H9 (cell line): Measurements from ENCODE around the gene TOP1. TPM values are rescaled to one million over a fixed set of nuclear protein-coding genes. Genes with fewer than 3 reads are reported as not detected.

Experiments used
- DNase-seq: peaks from one replicate; pipeline ENCODE4 v3.0.0-alpha.2; 2017
- H2AFZ ChIP-seq: one replicate; pipeline ENCODE4 v1.6.1; 2013; ENCODE audit warnings: mild to moderate bottlenecking, low read length, control low read depth, moderate library complexity
- H2AK5ac ChIP-seq: 2 replicates; pipeline ENCODE4 v1.6.1; 2013; ENCODE audit warnings: low read length, control low read depth, mixed read lengths; ENCODE audit not compliant: insufficient read length
- H2BK120ac ChIP-seq: one replicate; pipeline ENCODE4 v1.6.1; 2013; ENCODE audit warnings: low read depth, mild to moderate bottlenecking, low read length, control low read depth, inconsistent platforms; ENCODE audit not compliant: poor library complexity, severe bottlenecking
- H2BK12ac ChIP-seq: 2 replicates; pipeline ENCODE4 v1.6.1; 2013; ENCODE audit warnings: low read length, control low read depth, mixed read lengths, low read depth; ENCODE audit not compliant: insufficient read length
- H2BK15ac ChIP-seq: 2 replicates; pipeline ENCODE4 v1.6.1; 2013; ENCODE audit warnings: low read depth, low read length, control low read depth
- H2BK20ac ChIP-seq: one replicate; pipeline ENCODE4 v1.6.1; 2013; ENCODE audit warnings: low read depth, mild to moderate bottlenecking, low read length, control low read depth, inconsistent platforms; ENCODE audit not compliant: poor library complexity, severe bottlenecking
- H2BK5ac ChIP-seq: 2 replicates; pipeline ENCODE4 v1.6.1; 2013; ENCODE audit warnings: low read length, control low read depth, mixed read lengths; ENCODE audit not compliant: insufficient read length
- H3K14ac ChIP-seq: 2 replicates; pipeline ENCODE4 v1.6.1; 2013; ENCODE audit warnings: low read length, control low read depth; ENCODE audit not compliant: insufficient read depth
- H3K18ac ChIP-seq: 2 replicates; pipeline ENCODE4 v1.6.1; 2013; ENCODE audit warnings: low read depth, mild to moderate bottlenecking, mixed read lengths, low read length, control low read depth; ENCODE audit not compliant: insufficient read length
- H3K23ac ChIP-seq: 2 replicates; pipeline ENCODE4 v1.6.1; 2013; ENCODE audit warnings: low read length, control low read depth, mixed read lengths, low read depth; ENCODE audit not compliant: insufficient read length
- H3K23me2 ChIP-seq: 2 replicates; pipeline ENCODE4 v1.6.1; 2013; ENCODE audit warnings: low read depth, mild to moderate bottlenecking, mixed read lengths, low read length, control low read depth; ENCODE audit not compliant: insufficient read length, poor library complexity, severe bottlenecking
- H3K27ac ChIP-seq: 2 replicates; pipeline ENCODE4 v1.5.1; 2013; ENCODE audit warnings: low read length, control low read depth, mixed read lengths, low read depth; ENCODE audit not compliant: insufficient read length
- H3K27me3 ChIP-seq: 2 replicates; pipeline ENCODE4 v1.6.1; 2013; ENCODE audit warnings: low read length, control low read depth, inconsistent platforms; ENCODE audit not compliant: insufficient read depth
- H3K4ac ChIP-seq: 2 replicates; pipeline ENCODE4 v1.6.1; 2013; ENCODE audit warnings: low read depth, mild to moderate bottlenecking, control low read depth, inconsistent platforms, low read length, moderate library complexity
- H3K4me1 ChIP-seq: 2 replicates; pipeline ENCODE4 v1.6.1; 2013; ENCODE audit warnings: low read length, control low read depth, inconsistent platforms; ENCODE audit not compliant: insufficient read depth
- H3K4me2 ChIP-seq: 2 replicates; pipeline ENCODE4 v1.6.1; 2013; ENCODE audit warnings: low read length, control low read depth, mixed read lengths; ENCODE audit not compliant: insufficient read length, insufficient read depth
- H3K56ac ChIP-seq: 2 replicates; pipeline ENCODE4 v1.6.1; 2013; ENCODE audit warnings: low read depth, mild to moderate bottlenecking, mixed read lengths, low read length, control low read depth; ENCODE audit not compliant: insufficient read length
- H3K79me1 ChIP-seq: 2 replicates; pipeline ENCODE4 v1.6.1; 2013; ENCODE audit warnings: low read depth, mild to moderate bottlenecking, moderate library complexity, low read length, control low read depth, inconsistent platforms; ENCODE audit not compliant: insufficient read depth, poor library complexity, severe bottlenecking
- H3K79me2 ChIP-seq: 2 replicates; pipeline ENCODE4 v1.6.1; 2013; ENCODE audit warnings: low read length, control low read depth, inconsistent platforms; ENCODE audit not compliant: insufficient read depth
- H3K9ac ChIP-seq: 2 replicates; pipeline ENCODE4 v1.6.1; 2013; ENCODE audit warnings: low read length, control low read depth, mixed read lengths; ENCODE audit not compliant: insufficient read length; ENCODE audit errors: extremely low read depth
- H3K9me3 ChIP-seq: one replicate; pipeline ENCODE4 v1.6.1; 2013; ENCODE audit warnings: low read depth, low read length, inconsistent platforms; ENCODE audit not compliant: control insufficient read depth
- H3T11ph ChIP-seq: one replicate; pipeline ENCODE4 v1.6.1; 2013; ENCODE audit warnings: mild to moderate bottlenecking, low read length, control low read depth, inconsistent platforms
- H4K20me1 ChIP-seq: one replicate; pipeline ENCODE4 v1.6.1; 2013; ENCODE audit not compliant: control insufficient read depth, insufficient read length, insufficient read depth
- H4K5ac ChIP-seq: 2 replicates; pipeline ENCODE4 v1.6.1; 2013; ENCODE audit warnings: low read depth, mild to moderate bottlenecking, mixed read lengths, low read length, control low read depth; ENCODE audit not compliant: insufficient read length
- H4K8ac ChIP-seq: replicated peaks from 2 replicates; pipeline ENCODE4 v1.6.1; 2013; ENCODE audit warnings: low read length, control low read depth, mixed read lengths, low read depth; ENCODE audit not compliant: insufficient read length
- H4K91ac ChIP-seq: 2 replicates; pipeline ENCODE4 v1.6.1; 2013; ENCODE audit warnings: low read depth, mild to moderate bottlenecking, moderate library complexity, mixed read lengths, low read length, control low read depth; ENCODE audit not compliant: insufficient read length
- H3K27ac Mint-ChIP-seq, 3 experiments: 2 replicates in 2 of 3; 3 replicates in 1 of 3; pipeline ENCODE4 v1.8.0; 2020 to 2021; ENCODE audit warnings: mixed read lengths in 3 of 3, mild to moderate bottlenecking in 1 of 3, moderate library complexity in 1 of 3
- H3K27me3 Mint-ChIP-seq: 2 replicates; pipeline ENCODE4 v1.8.0; 2021; ENCODE audit warnings: low read depth, mild to moderate bottlenecking, moderate library complexity, mixed read lengths
- H3K36me3 Mint-ChIP-seq, 3 experiments: 2 replicates in 2 of 3; 3 replicates in 1 of 3; pipeline ENCODE4 v1.8.0; 2020 to 2021; ENCODE audit warnings: low read depth in 3 of 3, mixed read lengths in 3 of 3; ENCODE audit not compliant: insufficient read depth in 1 of 3
- H3K4me1 Mint-ChIP-seq, 2 experiments: 2 replicates each; pipeline ENCODE4 v1.8.0; 2020; ENCODE audit warnings: mixed read lengths in 2 of 2
- H3K4me3 Mint-ChIP-seq, 2 experiments: 2 replicates in 1 of 2; 3 replicates in 1 of 2; pipeline ENCODE4 v1.8.0; 2020 to 2021; ENCODE audit warnings: mild to moderate bottlenecking in 2 of 2, mixed read lengths in 2 of 2, moderate library complexity in 1 of 2
- H3K9me3 Mint-ChIP-seq, 2 experiments: 2 replicates in 1 of 2; 3 replicates in 1 of 2; pipeline ENCODE4 v1.8.0; 2020; ENCODE audit warnings: mild to moderate bottlenecking in 2 of 2, mixed read lengths in 2 of 2, moderate library complexity in 1 of 2
- WGBS: extraction: QIAGEN DNeasy Blood & Tissue Kit; methylation state at CpG from one replicate; pipeline ENCODE4 v1.1.7; 2013; ENCODE audit warnings: missing lambda C conversion rate, low lambda C conversion rate, mixed read lengths; ENCODE audit not compliant: insufficient read length; ENCODE audit errors: extremely low coverage; 5-methylcytosine and 5-hydroxymethylcytosine counted together
- total RNA-seq: library from RNA; stranded (reverse); gene quantifications from 2 replicates; pipeline ENCODE4 v1.2.1, GENCODE V29; 2021
- TF ChIP-seq, protein P1 (sequence below): fragments of 200-600 bp; sonication (generic); conservative IDR thresholded peaks from 3 replicates; pipeline ENCODE4 v1.8.0; 2021; ENCODE audit warnings: antibody characterized with exemption, mild to moderate bottlenecking

Gene TOP1
- total RNA-seq, 1 experiment from 2014 or later = 96.4 TPM

DNA sequence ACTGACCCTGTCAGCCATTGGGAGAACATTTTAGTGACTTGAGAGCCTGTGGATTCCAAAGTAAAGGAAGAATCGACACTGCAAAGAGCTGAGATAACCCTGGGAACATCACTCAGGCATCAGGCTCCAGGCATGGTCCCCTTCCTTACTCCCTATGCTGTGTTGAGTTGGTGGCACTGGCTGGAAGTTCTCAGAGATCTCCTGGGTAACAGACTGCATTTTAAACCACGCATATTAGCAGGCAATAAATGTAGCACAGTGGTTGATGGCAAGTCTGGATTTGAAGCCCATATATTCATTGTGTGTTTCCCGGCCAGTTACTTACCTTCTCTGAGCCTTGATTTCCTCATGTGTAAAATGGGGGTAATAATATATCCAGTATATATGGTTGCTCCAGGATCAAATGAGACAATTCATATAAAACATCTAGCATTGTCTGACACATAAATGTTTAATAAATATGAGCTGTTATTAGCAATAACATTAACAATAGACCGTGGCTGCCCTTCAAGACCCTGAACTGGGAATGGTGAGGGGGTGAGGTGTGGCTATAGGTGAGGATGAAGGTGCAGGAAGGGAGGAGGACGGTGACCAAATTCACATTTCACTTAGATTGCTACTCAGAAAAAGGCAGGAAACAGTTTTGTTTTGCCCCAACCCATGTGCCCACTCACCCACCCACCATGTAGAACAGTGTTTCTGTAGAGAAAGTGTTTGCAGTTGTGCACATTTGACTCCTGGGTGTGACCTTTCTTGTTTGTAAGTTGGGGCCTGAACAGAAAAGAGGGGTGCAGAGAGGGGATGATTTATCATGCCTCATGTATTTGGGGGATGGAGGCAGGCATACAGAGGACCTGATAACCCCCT is 110.8 kb downstream of the TOP1 start:
- Histone ChIP-seq H3K79me1 (no peaks in the 10 kb centered on the region), H3K23me2 (peaks cover 20% of the 10 kb centered on the region), H2AK5ac (no peak overlapping the region), H2BK5ac (no peak overlapping the region), H2AFZ (no peak overlapping the region), H3K9ac (peak overlapping the region; percentile 96), H3K14ac (no peak overlapping the region), H3K79me2 (peaks cover 61% of the 10 kb centered on the region), H4K5ac (no peak overlapping the region), H3K27ac (no peak overlapping the region), H2BK15ac (no peak overlapping the region), H3K56ac (no peak overlapping the region), H3K4ac (no peak overlapping the region), H3T11ph (no peak overlapping the region), H2BK20ac (no peak overlapping the region), H4K20me1 (no peaks in the 10 kb centered on the region), H3K18ac (no peak overlapping the region), H3K4me2 (peak overlapping the region; percentile 81), H2BK120ac (no peak overlapping the region), H3K23ac (no peak overlapping the region), H3K9me3 (no peaks in the 10 kb centered on the region), H4K91ac (no peak overlapping the region), H3K27me3 (no peaks in the 10 kb centered on the region), H3K4me1 (peaks cover 21% of the 10 kb centered on the region; the same call in 1 of the 2 replicates), H4K8ac (no peak overlapping the region), H2BK12ac (no peak overlapping the region)
- peaks cover 10% of the 10 kb centered on the region for H3K27me3 Mint-ChIP-seq
- peak overlapping the region; percentile 91 to 93 for H3K4me3 Mint-ChIP-seq
- H3K36me3 Mint-ChIP-seq = peaks cover 4 to 21% (median 13%) of the 10 kb centered on the region in 3 experiments
- WGBS = no CpG with 5 or more reads among the region's 5 CpGs
- peaks cover 58 to 65% of the 10 kb centered on the region in 2 experiments for H3K4me1 Mint-ChIP-seq
- peak overlapping the region; percentile 39 to 68 (median 52); a peak in 5 of 7 replicates for H3K27ac Mint-ChIP-seq
- DNase-seq = no peak
- TF ChIP-seq, protein P1, sequence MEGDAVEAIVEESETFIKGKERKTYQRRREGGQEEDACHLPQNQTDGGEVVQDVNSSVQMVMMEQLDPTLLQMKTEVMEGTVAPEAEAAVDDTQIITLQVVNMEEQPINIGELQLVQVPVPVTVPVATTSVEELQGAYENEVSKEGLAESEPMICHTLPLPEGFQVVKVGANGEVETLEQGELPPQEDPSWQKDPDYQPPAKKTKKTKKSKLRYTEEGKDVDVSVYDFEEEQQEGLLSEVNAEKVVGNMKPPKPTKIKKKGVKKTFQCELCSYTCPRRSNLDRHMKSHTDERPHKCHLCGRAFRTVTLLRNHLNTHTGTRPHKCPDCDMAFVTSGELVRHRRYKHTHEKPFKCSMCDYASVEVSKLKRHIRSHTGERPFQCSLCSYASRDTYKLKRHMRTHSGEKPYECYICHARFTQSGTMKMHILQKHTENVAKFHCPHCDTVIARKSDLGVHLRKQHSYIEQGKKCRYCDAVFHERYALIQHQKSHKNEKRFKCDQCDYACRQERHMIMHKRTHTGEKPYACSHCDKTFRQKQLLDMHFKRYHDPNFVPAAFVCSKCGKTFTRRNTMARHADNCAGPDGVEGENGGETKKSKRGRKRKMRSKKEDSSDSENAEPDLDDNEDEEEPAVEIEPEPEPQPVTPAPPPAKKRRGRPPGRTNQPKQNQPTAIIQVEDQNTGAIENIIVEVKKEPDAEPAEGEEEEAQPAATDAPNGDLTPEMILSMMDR = no peak
- no peaks in the 10 kb centered on the region; a peak in 2 of 5 replicates for H3K9me3 Mint-ChIP-seq
